GM19438 (cell line): ENCODE data around the gene ENTPD1.
A peak's percentile ranks its signal among the peaks of the same experiment; 100 is the strongest.
"Not testable (repeated sequence)": the region's sequence is repeated elsewhere in the genome, so short reads cannot be mapped to it uniquely, and the experiment has no call there.

Experiments
- ATAC-seq: cut with Tn5 transposase; IDR thresholded peaks from one replicate; pipeline ENCODE4 v1.9.1; 2021; ENCODE audit warnings: low read depth; ENCODE audit not compliant: unreplicated experiment

ENTPD1 gene

DNA sequence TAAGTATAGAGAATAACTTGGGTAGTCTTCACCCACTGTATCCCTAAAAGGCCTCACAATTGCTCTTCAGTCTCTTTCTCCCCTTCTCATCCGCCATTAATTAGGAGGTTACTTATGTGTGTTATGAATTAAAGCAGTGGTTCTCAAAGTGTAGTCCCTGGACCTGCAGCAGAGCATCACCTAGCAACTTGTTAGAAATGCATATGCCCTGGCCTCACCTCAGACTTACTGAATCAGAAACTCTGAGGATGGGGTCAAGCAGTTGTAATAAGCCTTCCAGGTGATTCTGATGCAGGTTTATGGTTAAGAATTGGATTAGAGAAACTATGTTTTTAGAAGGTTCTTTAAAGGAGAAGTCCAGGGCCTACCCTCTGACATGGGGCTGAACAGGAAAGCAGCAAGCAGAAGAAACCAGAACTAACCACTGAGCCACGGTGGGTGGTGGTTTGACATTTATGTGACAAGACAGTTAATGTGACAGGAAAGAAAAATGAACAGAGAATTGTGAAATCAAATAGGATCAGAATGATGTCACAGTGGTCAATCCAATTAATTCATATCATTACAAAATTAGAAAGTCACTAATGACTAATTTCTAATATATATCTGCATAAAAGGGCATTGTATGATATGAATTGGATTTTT is 37.6 kb downstream of the ENTPD1 start:
- ATAC-seq = peak; percentile 52

DNA sequence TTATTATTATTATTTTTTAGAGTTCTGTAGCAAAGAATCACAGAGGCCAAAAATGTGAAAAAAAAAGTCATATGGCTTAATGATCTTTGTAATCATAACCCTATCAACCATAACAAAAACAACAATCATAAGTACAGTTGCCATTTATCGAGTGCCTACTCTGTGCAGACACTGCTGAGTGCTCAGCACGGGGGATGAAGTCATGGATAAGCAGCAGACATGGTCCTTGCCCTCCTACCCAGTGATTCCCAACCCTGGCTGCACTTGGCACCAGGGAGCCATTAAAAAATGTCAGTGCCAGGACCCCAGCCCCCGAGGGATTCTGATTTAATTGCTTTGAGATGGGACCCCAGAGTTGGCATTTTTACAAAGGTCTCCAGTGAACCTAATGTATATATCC is 38.2 kb downstream of the ENTPD1 start:
- no peak for ATAC-seq

DNA sequence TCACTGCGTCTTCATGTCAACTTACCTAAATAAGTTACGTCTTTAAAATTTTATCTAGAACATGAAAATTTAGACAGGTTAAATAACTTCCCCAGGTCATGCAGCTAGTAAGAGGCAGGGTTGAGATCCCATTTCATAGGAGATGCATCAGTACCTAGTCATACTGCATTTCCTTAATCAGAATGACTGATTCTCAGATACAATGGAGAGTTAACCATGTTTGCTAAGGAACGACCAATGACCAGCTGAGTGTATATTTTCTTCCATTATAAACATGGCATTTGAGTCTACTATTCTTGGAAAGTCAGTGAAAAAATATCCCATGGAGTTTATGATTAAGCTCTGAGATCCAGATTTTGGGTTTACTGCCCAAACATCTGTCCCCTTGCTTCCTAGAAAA is 39.6 kb downstream of the ENTPD1 start:
- no peak for ATAC-seq

DNA sequence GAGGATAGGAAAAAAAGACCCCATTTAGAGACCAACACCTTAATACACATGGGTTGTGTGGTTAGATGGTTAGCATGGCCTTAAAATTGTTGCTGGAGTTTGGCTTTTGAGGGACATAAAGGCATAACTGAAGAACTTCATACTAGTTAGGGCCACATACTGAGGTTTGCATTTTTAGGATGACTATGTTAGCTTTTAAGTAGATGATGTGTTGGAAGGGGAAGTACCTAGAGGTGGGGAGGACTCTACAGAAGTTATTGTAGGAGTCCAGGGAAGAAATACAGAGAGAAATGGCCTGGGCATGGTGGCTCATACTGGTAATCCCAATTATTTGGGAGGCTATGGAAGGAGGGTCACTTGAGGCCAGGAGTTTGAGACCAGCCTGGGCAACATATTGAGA is 40.5 kb downstream of the ENTPD1 start:
- ATAC-seq = no peak

DNA sequence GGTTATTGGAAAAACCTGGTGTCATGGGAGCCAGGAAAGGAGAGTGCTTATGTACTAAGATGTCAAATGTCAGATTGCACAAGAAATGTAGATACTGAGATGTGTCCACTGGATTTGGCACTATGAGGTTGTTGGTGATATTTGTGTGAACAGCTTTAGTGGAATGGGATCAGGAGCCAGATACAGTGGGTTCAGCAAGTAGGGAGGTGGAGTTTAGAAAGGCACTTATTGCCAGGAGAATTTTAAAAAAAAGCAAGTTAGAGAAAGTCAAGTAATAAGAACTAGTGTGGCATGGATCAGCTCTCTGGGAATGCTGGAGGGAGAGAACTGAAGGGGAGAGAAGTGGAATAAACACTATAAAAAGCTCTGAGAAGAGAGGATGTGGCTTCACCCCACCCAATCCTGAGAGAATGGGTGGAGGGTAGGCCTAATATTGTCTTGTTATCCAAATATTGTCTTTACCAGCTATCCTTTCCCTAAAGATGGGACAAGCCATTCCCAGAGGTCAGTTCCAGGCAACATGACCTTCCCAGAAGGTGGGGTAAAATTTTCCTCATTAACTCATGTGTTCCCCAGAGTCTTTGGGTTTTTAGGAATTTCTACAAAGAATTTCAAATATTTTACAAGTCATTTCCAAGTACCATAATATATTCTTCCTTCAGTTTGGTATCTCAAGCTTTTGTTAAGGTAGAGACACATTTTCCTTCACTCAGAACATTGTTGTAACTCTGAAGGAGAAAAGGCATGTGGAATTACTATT is 42.3 kb downstream of the ENTPD1 start:
- ATAC-seq = no peak

DNA sequence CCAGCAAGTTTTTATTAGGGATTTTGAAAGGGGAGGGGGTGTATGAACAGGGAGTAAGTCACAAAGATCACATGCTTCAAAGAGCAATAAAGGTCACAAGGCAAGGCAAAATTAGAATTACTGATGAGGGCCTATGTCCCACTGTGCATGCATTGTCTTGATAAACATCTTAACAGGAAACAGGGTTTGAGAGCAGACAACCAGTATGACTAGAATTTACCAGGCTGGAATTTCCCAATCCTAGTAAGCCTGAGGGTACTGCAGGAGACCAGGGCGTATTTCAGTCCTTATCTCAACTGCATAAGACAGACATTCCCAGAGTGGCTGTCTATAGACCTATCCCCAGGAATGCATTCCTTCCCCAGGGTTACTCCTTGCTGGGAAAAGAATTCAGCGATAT is 44.3 kb downstream of the ENTPD1 start:
- not testable (repeated sequence) for ATAC-seq

DNA sequence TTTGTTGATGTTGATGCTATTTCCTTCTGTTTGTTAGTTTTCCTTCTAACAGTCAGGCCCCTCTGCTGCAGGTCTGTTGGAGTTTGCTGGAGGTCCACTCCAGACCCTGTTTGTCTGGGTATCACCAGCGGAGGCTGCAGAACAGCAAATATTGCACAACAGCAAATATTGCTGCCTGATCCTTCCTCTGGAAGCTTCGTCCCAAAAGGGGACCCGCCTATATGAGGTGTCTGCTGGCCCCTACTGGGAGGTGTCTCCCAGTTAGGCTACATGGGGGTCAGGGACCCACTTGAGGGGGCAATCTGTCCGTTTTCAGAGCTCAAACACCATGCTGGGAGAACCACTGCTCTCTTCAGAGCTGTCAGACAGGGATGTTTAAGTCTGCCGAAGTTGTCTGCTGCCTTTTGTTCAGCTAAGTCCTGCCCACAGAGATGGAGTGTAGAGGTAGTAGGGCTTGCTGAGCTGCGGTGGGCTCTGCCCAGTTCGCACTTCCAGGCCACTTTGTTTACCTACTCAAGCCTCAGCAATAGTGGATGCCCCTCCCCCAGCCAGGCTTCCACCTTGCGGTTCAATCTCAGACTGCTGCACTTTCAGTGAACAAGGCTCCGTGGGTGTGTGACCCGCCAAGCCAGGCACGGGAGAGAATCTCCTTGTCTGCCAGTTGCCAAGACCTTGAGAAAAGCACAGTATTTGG is 50.9 kb downstream of the ENTPD1 start:
- not testable (repeated sequence) for ATAC-seq

DNA sequence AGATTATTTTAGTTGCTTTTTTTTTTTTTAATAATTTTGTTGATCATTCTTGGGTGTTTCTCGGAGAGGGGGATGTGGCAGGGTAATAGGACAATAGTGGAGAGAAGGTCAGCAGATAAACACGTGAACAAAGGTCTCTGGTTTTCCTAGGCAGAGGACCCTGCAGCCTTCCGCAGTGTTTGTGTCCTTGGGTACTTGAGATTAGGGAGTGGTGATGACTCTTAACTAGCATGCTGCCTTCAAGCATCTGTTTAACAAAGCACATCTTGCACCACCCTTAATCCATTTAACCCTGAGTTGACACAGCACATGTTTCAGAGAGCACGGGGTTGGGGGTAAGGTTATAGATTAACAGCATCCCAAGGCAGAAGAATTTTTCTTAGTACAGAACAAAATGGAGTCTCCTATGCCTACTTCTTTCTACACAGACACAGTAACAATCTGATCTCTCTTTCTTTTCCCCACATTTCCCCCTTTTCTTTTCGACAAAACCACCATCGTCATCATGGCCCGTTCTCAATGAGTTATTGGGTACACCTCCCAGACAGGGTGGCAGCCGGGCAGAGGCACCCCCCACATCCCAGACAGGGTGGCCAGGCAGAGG is 52.8 kb downstream of the ENTPD1 start:
- ATAC-seq = not testable (repeated sequence)

DNA sequence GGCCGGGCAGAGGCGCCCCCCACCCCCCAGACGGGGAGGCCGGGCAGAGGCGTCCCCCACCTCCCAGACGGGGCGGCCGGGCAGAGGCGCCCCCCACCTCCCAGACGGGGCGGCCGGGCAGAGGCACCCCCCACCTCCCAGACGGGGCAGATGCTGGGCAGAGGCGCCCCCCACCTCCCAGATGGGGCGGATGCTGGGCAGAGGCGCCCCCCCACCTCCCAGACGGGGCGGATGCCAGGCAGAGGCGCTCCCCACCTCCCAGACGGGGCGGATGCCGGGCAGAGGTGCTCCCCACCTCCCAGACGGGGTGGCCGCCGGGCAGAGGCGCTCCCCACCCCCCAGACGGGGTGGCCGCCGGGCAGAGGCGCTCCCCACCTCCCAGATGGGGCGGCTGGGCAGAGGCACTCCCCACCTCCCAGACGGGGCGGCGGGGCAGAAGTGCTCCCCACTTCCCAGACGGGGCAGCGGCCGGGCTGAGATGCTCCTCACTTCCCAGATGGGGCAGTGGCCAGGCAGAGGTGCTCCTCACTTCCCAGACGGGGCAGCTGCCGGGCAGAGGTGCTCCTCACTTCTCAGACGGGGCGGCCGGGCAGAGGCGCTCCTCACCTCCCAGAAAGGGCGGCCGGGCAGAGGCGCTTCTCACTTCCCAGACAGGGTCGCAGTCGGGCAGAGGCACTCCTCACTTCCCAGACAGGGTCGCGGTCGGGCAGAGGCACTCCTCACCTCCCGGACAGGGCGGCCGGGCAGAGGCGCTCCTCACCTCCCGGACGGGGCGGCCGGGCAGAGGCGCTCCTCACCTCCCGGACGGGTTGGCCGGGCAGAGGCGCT is 53.6 kb downstream of the ENTPD1 start:
- no peak for ATAC-seq

DNA sequence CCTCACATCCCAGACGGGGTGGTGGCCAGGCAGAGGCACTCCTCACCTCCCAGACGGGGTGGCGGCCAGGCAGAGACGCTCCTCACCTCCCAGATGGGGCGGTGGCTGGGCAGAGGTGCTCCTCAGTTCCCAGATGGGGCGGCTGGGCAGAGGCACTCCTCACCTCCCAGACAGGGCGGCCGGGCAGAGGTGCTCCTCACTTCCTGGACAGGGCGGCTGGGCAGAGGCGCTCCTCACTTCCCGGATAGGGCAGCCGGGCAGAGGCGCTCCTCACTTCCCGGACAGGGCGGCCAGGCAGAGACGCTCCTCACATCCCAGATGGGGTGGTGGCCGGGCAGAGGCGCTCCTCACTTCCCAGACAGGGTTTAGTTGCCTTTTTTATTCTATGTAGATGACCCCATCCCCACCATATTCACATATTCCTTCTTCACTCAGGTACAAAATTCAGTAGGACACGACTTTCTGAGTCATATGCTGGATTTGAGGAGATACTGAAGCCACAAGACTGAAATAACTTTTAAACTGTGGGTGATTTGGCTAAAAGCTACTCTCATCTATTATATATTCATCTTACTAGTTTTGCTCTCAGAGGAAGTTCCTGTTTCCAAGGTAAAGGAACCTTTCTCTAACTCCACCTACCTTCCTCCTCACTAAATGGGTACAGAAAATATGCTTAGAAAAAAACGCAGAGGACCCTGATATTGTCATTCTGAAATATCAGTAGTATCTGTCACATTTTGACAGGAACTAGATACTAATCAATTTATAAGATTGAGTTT is 54.4 kb downstream of the ENTPD1 start:
- no peak for ATAC-seq

DNA sequence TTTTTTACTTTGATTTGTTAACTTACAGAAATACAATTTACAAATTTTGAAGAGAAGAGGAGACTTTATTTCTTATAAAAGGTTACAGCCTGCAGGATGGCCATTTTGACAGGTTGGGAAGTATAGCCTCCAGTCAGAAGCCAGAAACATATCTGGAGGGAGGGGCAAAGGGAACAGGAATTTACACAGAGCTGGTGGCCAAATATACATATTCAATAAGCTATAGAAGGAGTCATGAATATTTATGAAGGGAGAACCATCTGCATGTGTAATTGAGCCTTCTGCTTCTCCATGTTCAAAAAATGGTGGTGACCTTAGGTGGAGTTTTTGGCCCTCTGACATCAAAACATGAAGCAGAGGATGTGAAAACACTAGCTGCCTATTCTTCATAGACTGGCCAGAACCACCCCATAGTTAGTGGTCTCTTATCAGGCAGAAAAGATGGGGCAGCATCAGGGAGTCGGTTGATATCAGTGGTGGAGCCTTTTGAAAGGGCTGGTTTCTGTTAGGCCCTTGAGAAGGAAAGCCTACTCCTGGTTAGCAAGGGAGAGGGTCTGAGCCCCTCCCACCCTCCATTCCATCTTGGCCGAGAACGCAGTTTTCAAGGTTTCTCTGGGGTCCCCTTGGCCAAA is 57.2 kb downstream of the ENTPD1 start:
- no peak for ATAC-seq

DNA sequence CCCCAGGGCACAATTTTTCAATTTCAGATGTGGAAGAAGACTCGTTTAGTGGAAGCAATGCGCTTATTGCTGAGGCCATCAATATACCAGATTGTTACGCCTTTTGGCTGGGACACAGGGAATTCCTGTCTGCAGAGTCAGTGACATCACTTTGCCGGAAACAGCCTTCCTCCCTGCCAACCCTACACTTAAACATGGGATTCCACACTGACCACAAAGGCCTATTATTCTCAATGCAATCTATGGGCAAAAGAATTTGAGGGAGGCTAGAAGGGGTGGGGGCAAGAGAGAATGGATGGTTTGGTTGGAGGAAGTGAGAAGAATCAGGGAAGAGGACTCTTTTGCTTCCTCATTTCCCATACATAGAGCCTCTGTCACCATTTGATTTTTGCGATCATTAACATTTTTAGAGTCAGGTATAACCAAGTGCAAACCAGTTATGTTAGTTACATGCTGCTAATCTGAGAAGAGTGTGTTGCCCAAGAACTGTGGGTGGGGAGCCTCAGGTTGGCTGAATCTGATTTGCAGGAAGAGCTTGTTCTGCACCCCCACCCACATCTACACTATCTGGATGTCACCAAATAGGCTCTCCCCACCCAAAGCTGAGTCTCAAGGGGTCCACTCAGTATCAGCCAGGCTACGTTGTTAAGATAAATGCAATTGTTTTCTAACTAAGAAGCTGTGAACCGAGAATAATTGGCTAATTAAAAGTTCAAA is 58.2 kb downstream of the ENTPD1 start:
- ATAC-seq = no peak

DNA sequence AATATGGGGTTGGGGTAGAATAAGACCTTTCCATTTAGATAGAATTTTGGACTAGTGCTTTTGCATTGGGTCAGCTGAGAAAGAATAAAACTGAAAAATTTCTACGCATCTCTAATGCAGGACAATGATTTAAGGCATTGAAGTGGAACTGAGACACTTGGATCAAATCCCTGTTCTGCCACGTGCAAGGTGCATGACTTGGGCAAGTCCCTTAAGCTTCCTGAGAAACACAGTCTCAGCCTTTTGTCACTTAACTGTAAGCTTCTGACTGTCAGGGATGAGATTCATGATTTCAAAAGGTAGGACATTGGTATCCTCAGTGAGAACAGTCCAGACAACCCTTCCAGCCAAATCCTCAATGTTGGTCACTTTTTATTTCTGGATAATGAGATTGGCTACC is 59.2 kb downstream of the ENTPD1 start:
- no peak for ATAC-seq

DNA sequence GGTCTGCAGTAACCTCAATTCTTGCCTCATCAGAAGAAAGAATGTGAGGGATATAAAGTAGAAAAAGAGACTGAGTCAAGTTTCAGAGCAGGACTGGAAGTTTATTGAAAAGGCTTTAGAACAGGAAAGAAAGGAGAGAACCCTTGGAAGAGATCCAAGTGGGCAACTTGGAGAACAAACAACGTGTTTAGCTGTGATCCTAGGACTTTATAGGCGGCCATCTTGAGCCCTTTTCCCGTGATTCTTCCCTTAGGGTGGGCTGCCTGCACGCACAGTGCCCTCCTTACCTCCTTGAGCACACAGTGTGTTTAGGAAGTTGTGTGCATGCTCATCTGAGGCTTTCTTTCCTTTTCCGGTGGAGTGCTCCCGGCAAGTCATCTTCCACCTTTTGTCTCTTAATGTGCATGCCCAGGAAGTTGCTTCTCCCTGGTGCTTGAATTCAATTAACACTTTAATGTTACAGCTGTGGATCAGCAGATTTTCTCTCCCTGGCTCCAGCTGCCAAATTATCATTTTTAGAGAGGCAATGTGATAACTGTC is 59.8 kb downstream of the ENTPD1 start:
- ATAC-seq = no peak

DNA sequence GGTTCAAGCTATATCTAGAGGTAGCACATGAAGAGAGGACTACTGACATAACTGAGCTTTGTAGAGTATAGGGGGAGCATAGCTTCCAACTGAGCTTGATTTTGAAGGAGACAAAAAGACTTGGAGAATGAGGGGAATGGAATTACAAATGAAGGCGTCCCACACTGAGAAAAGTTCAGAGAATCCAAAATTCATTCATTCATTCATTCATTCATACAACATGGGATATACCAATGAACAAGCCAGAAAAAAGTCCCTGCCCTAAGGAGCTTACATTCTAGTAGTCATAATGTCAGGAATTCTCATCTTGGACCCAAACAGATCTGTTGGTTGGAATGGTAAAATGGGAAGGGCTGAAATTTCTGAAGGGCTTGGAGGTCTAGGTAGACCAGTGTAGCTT is 62.0 kb downstream of the ENTPD1 start:
- no peak for ATAC-seq

DNA sequence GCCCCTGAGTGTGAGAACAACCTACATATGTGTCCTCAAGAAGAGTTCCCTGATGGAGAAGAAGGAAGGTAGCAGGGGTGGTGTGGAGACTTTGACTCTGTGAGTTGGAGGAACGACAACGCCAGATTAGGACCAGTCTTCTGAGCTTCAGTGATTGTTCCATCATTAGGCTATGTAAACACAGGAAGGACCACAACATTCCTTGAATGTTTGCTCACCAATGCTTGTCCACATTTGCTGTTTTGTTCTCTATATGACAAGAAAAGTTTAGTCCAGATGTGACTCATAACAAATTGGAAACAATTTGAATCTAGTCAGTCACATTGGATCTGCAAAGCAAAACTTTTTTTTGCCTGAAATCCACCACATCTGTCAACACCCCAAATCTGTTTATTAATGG is 62.7 kb downstream of the ENTPD1 start:
- no peak for ATAC-seq

DNA sequence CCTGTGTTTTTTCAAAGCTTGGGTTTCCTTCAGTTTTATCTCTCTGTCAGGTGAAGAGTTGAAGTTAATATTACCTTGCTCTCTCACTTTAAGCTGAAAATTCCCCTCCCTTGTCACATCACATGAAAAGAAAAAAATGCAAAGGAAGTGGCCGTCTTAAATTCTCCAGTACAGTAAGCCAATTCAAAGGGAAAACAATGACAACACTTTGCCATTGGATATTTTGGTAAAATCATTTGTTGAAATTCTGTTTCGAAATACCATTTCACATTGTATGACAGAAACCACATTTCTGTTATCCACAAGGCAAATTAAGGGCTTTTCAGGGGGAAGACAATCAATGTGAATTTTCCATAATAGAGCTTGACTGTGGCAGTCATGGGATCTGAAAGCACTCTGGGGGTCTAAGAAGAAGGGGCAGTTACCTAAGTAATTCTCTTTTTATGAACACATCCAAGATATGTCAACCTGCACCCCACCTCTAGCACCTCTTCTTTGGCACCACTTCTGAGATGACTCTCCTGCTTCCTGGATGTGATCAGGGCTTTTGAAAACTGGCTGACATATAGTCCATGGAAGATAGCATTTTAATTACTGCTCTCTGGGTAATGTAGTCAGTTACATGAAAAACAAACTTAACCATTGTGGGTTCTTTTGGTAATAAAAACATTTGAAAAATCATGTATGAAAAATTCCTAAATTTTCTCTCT is 63.8 kb downstream of the ENTPD1 start:
- ATAC-seq = no peak

DNA sequence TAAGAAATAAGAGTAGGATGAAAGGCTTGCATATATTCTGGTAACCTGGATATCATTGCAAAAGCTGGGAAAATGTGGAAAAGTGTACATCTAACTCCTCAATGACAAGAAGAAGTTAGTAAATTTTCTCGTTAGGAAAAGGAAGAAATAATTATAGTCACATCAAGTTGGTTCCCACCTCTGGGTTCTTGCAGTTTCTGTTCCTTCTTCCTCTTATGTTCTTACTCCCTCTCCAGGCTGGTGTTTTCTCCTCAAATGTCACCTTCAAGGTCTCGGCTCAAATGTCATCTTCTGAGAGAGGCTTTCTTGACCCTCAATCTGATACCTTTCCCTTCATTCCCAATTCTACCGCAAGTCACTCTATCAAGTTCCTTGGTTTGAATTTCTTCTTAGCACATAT is 64.4 kb downstream of the ENTPD1 start:
- ATAC-seq = peak; percentile 49
